IPS-18a (cell line): Measurements from ENCODE around the gene SDR9C7.
"Not testable (repeated sequence)": the region's sequence is repeated elsewhere in the genome, so short reads cannot be mapped to it uniquely, and the experiment has no call there.

Experiments used
- H3K27ac ChIP-seq: one replicate; pipeline ENCODE4 v1.5.1; 2013; ENCODE audit warnings: low read length
- H3K27me3 ChIP-seq: one replicate; pipeline ENCODE4 v1.6.1; 2013; ENCODE audit warnings: mild to moderate bottlenecking, low read length; ENCODE audit not compliant: control insufficient read depth, insufficient read depth
- H3K36me3 ChIP-seq: one replicate; pipeline ENCODE4 v1.6.1; 2013; ENCODE audit warnings: low read depth, low read length; ENCODE audit not compliant: control insufficient read depth
- H3K4me1 ChIP-seq: one replicate; pipeline ENCODE4 v1.6.1; 2013; ENCODE audit warnings: low read depth, low read length; ENCODE audit not compliant: control insufficient read depth
- H3K4me3 ChIP-seq: one replicate; pipeline ENCODE4 v1.5.1; 2013; ENCODE audit warnings: low read length
- H3K9ac ChIP-seq: one replicate; pipeline ENCODE4 v1.6.1; 2013; ENCODE audit warnings: mild to moderate bottlenecking, low read length, moderate library complexity
- H3K9me3 ChIP-seq: one replicate; pipeline ENCODE4 v1.6.1; 2013; ENCODE audit warnings: low read depth, low read length; ENCODE audit not compliant: control insufficient read depth

The SDR9C7 gene

GRCh38 chr12:56882407-56882806 is 51.8 kb downstream of the SDR9C7 start:
- H3K4me3 ChIP-seq, H3K27me3 ChIP-seq, H3K9ac ChIP-seq, H3K4me1 ChIP-seq, H3K27ac ChIP-seq, H3K36me3 ChIP-seq: not testable (repeated sequence)
- peaks cover 18% of the 10 kb centered on the region for H3K9me3 ChIP-seq

GRCh38 chr12:56880125-56880992 is 53.8 kb downstream of the SDR9C7 start:
- Histone ChIP-seq H3K4me3 (no peak overlapping the region), H3K27ac (no peak overlapping the region), H3K9ac (no peak overlapping the region), H3K9me3 (peaks cover 10% of the 10 kb centered on the region), H3K27me3 (no peaks in the 10 kb centered on the region), H3K4me1 (peaks cover 2% of the 10 kb centered on the region), H3K36me3 (no peaks in the 10 kb centered on the region)

- not testable (repeated sequence) for H3K9me3 ChIP-seq, H3K4me1 ChIP-seq, H3K9ac ChIP-seq, H3K27ac ChIP-seq, H3K27me3 ChIP-seq, H3K4me3 ChIP-seq, H3K36me3 ChIP-seq
Measured at GRCh38 chr12:56879240-56880124, 54.7 kb downstream of the SDR9C7 start.

GRCh38 chr12:56878010-56878339 is 56.2 kb downstream of the SDR9C7 start:
- Histone ChIP-seq H3K27ac (no peak overlapping the region), H3K4me1 (peaks cover 6% of the 10 kb centered on the region), H3K9ac (no peak overlapping the region), H3K4me3 (no peak overlapping the region), H3K27me3 (no peaks in the 10 kb centered on the region), H3K36me3 (no peaks in the 10 kb centered on the region), H3K9me3 (peaks cover 10% of the 10 kb centered on the region)

- Histone ChIP-seq H3K9me3 (peaks cover 10% of the 10 kb centered on the region), H3K27ac (no peak overlapping the region), H3K4me3 (no peak overlapping the region), H3K9ac (no peak overlapping the region), H3K36me3 (no peaks in the 10 kb centered on the region), H3K27me3 (no peaks in the 10 kb centered on the region), H3K4me1 (peaks cover 6% of the 10 kb centered on the region)
Measured at GRCh38 chr12:56877195-56878009, 56.8 kb downstream of the SDR9C7 start.

- peaks cover 7% of the 10 kb centered on the region for H3K9me3 ChIP-seq
- H3K36me3 ChIP-seq, result no peaks in the 10 kb centered on the region
- H3K9ac ChIP-seq, result no peak overlapping the region
- H3K27ac ChIP-seq, result no peak overlapping the region
- no peaks in the 10 kb centered on the region for H3K27me3 ChIP-seq
- no peak overlapping the region for H3K4me3 ChIP-seq
- H3K4me1 ChIP-seq, result peaks cover 6% of the 10 kb centered on the region
Measured at GRCh38 chr12:56874821-56875220, 59.4 kb downstream of the SDR9C7 start.

GRCh38 chr12:56873382-56873781 is 60.8 kb downstream of the SDR9C7 start:
- no peak overlapping the region for H3K27ac ChIP-seq
- no peak overlapping the region for H3K9ac ChIP-seq
- no peak overlapping the region for H3K4me3 ChIP-seq
- H3K4me1 ChIP-seq, result peaks cover 6% of the 10 kb centered on the region
- H3K9me3 ChIP-seq, result peaks cover 7% of the 10 kb centered on the region
- no peaks in the 10 kb centered on the region for H3K36me3 ChIP-seq
- H3K27me3 ChIP-seq, result no peaks in the 10 kb centered on the region
